Mesendoderm (in vitro differentiated cells): ENCODE measurements around the gene HNRNPA0.
"Not testable (repeated sequence)": the region's sequence is repeated elsewhere in the genome, so short reads cannot be mapped to it uniquely, and the experiment has no call there.

Experiments
- DNase-seq: peaks from one replicate; pipeline ENCODE4 v3.0.0; 2013
- H2AK5ac ChIP-seq: 2 replicates; pipeline ENCODE4 v1.6.1; 2013; ENCODE audit warnings: low read length, inconsistent platforms
- H2BK120ac ChIP-seq: 2 replicates; pipeline ENCODE4 v1.6.1; 2013; ENCODE audit warnings: low read depth, mild to moderate bottlenecking, low read length, moderate library complexity, mixed read lengths
- H2BK15ac ChIP-seq: replicated peaks from 2 replicates; pipeline ENCODE4 v1.6.1; 2013; ENCODE audit warnings: low read depth, mild to moderate bottlenecking, moderate library complexity
- H2BK5ac ChIP-seq: 2 replicates; pipeline ENCODE4 v1.6.1; 2013; ENCODE audit warnings: low read length, inconsistent platforms
- H3K18ac ChIP-seq: 2 replicates; pipeline ENCODE4 v1.6.1; 2013; ENCODE audit warnings: mild to moderate bottlenecking, low read length, mixed read lengths
- H3K23ac ChIP-seq: one replicate; pipeline ENCODE4 v1.6.1; 2013; ENCODE audit warnings: low read length
- H3K27ac ChIP-seq: 2 replicates; pipeline ENCODE4 v1.5.1; 2013; ENCODE audit warnings: low read depth, mild to moderate bottlenecking, inconsistent platforms, low read length, moderate library complexity
- H3K27me3 ChIP-seq: 2 replicates; pipeline ENCODE4 v1.6.1; 2013; ENCODE audit warnings: low read length, control low read depth, mild to moderate bottlenecking, inconsistent platforms; ENCODE audit not compliant: insufficient read depth, poor library complexity
- H3K36me3 ChIP-seq: 2 replicates; pipeline ENCODE4 v1.6.1; 2013; ENCODE audit warnings: low read length, inconsistent platforms; ENCODE audit not compliant: control insufficient read depth, insufficient read depth
- H3K4ac ChIP-seq: one replicate; pipeline ENCODE4 v1.6.1; 2013; ENCODE audit warnings: low read depth, mild to moderate bottlenecking, low read length, moderate library complexity
- H3K4me1 ChIP-seq: 2 replicates; pipeline ENCODE4 v1.6.1; 2013; ENCODE audit warnings: low read depth, low read length, inconsistent platforms; ENCODE audit not compliant: control insufficient read depth
- H3K4me2 ChIP-seq: 2 replicates; pipeline ENCODE4 v1.6.1; 2013; ENCODE audit warnings: low read length
- H3K4me3 ChIP-seq: 2 replicates; pipeline ENCODE4 v1.5.1; 2013; ENCODE audit warnings: mild to moderate bottlenecking, low read length
- H3K56ac ChIP-seq: one replicate; pipeline ENCODE4 v1.6.1; 2013; ENCODE audit warnings: low read length
- H3K79me1 ChIP-seq: 2 replicates; pipeline ENCODE4 v1.6.1; 2013; ENCODE audit warnings: low read length, inconsistent platforms
- H3K79me2 ChIP-seq: 2 replicates; pipeline ENCODE4 v1.6.1; 2013; ENCODE audit warnings: mild to moderate bottlenecking, low read length; ENCODE audit not compliant: control insufficient read depth, insufficient read depth
- H3K9ac ChIP-seq: 2 replicates; pipeline ENCODE4 v1.6.1; 2013; ENCODE audit warnings: low read length, inconsistent platforms
- H4K5ac ChIP-seq: one replicate; pipeline ENCODE4 v1.6.1; 2013; ENCODE audit warnings: low read length
- H4K8ac ChIP-seq: one replicate; pipeline ENCODE4 v1.6.1; 2013; ENCODE audit warnings: low read depth, mild to moderate bottlenecking, control low read depth, low read length, moderate library complexity
- WGBS: extraction: QIAGEN DNeasy Blood & Tissue Kit; methylation state at CpG from one replicate; pipeline ENCODE4 v1.1.7; 2013; ENCODE audit warnings: low lambda C conversion rate, missing lambda C conversion rate; ENCODE audit not compliant: insufficient coverage; ENCODE audit errors: extremely low coverage; 5-methylcytosine and 5-hydroxymethylcytosine counted together

Gene HNRNPA0

DNA sequence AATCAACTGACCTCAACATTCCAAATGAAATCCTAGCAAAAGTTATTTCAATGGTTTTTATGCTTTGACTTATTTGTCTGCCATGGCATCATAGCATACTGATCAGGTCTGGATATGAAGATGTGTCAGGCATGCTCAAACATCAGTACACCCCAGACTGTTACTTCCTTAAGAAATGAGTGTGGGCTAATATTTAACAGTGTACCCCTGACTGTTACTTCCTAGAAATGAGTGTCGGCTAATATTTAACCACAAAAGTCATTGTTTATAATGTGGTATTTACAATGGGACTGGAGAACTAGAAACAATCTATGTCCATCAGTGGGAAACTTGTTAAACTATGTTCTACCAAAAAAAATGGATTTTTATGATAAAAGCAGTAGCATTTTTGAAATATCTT lies 38.1 kb upstream of the HNRNPA0 start:
- Histone ChIP-seq H3K4me3 (no peak overlapping the region), H2AK5ac (no peak overlapping the region), H2BK5ac (no peak overlapping the region), H3K4ac (no peak overlapping the region), H3K36me3 (no peaks in the 10 kb centered on the region), H3K23ac (no peak overlapping the region), H3K4me1 (no peaks in the 10 kb centered on the region), H3K79me2 (no peaks in the 10 kb centered on the region), H2BK120ac (no peak overlapping the region), H3K4me2 (no peak overlapping the region), H2BK15ac (no peak overlapping the region), H3K18ac (no peak overlapping the region), H3K56ac (no peak overlapping the region), H4K5ac (no peak overlapping the region), H3K79me1 (no peaks in the 10 kb centered on the region), H3K9ac (no peak overlapping the region), H3K27me3 (no peaks in the 10 kb centered on the region), H4K8ac (no peak overlapping the region), H3K27ac (no peak overlapping the region)
- WGBS: no CpG with 5 or more reads among the region's 1 CpG
- DNase-seq: no peak

DNA sequence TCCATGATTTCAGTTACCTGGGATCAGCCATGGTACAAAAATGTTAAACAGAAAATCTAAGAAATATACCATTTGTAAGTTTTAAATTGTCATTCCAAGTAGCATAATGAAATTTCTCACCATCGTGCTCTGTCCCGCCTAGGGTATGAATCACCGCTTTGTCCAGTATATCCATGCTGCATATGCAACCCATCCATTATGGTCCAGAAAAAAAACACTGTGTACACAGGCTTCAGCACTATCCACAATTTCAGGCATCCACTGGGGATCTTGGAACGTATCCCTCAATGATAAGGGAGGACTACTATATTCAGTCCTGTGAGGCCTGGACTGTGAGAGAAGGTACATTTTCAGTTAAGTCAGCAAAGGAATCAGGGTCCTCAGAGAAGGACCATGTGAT lies 37.6 kb upstream of the HNRNPA0 start:
- Histone ChIP-seq H2BK15ac (no peak overlapping the region), H4K8ac (no peak overlapping the region), H3K18ac (no peak overlapping the region), H3K23ac (no peak overlapping the region), H3K4me2 (no peak overlapping the region), H4K5ac (no peak overlapping the region), H3K27me3 (no peaks in the 10 kb centered on the region), H2BK5ac (no peak overlapping the region), H3K27ac (no peak overlapping the region), H3K4ac (no peak overlapping the region), H3K56ac (no peak overlapping the region), H3K9ac (no peak overlapping the region), H3K36me3 (no peaks in the 10 kb centered on the region), H3K4me1 (no peaks in the 10 kb centered on the region), H3K79me2 (no peaks in the 10 kb centered on the region), H2AK5ac (no peak overlapping the region), H2BK120ac (no peak overlapping the region), H3K79me1 (no peaks in the 10 kb centered on the region), H3K4me3 (no peak overlapping the region)
- no peak for DNase-seq
- no CpG with 5 or more reads among the region's 4 CpGs for WGBS

DNA sequence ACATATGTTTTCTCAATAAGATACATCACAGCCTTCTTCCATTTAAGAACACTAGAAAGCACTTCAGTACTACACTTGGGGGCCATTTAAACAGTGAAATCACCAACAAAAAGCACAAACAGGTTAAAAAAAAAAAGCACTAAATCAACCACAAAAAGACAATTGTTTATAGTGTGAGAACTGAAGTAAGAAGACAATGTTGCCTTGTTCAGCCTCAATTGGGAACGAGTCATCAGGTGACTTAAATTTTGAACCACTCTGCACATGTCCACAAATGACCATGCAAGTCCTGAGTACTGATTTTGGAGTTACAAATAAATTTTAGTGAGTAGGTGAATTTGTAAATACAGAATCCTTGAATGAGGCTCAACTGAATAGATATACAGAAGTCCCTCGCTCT lies 37.2 kb upstream of the HNRNPA0 start:
- no peaks in the 10 kb centered on the region for H3K79me2 ChIP-seq
- H2AK5ac ChIP-seq: no peak overlapping the region
- H3K4me3 ChIP-seq: no peak overlapping the region
- H3K9ac ChIP-seq: no peak overlapping the region
- no peak overlapping the region for H3K27ac ChIP-seq
- WGBS: no CpG with 5 or more reads among the region's 2 CpGs
- H2BK5ac ChIP-seq: no peak overlapping the region
- no peak overlapping the region for H3K4me2 ChIP-seq
- H3K23ac ChIP-seq: no peak overlapping the region
- H2BK120ac ChIP-seq: no peak overlapping the region
- H3K4me1 ChIP-seq: no peaks in the 10 kb centered on the region
- H4K5ac ChIP-seq: no peak overlapping the region
- no peaks in the 10 kb centered on the region for H3K36me3 ChIP-seq
- H4K8ac ChIP-seq: no peak overlapping the region
- H3K4ac ChIP-seq: no peak overlapping the region
- H3K79me1 ChIP-seq: no peaks in the 10 kb centered on the region
- no peak for DNase-seq
- H2BK15ac ChIP-seq: no peak overlapping the region
- no peak overlapping the region for H3K56ac ChIP-seq
- no peak overlapping the region for H3K18ac ChIP-seq
- no peaks in the 10 kb centered on the region for H3K27me3 ChIP-seq

DNA sequence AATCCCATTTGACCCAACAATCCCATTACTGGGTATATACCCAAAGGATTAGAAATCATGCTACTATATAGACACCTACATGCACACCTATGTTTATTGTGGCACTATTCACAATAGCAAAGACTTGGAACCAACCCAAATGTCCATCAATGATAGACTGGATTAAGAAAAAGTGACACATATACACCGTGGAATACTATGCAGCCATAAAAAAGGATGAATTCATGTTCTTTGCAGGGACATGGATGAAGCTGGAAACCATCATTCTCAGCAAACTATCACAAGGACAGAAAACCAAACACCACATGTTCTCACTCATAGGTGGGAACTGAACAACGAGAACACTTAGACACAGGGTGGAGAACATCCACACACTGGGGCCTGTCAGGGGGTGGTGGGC lies 34.4 kb upstream of the HNRNPA0 start:
- not testable (repeated sequence) for H3K4me2 ChIP-seq, H3K27ac ChIP-seq
- no CpG with 5 or more reads among the region's 2 CpGs for WGBS

DNA sequence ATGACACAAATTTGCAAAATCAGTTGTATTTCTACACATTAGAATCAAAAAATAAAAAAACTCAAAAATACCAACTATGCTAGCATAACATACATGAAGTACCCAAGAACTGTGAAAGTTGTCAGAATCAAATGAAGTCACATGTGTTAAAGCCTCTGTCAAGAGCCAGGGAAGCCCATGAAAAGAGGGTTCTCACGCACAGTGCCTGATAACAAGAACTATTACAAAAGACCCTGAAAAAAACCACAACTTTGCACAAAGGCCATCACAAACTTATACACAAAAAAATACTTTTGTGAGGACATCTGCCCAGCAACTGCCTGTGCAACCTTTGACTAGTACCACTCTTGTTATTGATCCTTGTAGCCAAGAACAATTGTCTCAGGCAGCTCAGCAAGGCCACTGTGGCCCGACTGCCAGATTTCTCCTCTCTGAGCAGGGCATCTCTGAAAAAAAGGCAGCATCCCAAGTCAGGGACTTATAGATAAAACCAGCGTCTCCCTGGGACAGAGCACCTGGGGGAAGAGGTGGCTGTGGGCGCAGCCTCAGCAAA lies 28.9 kb upstream of the HNRNPA0 start:
- H4K5ac ChIP-seq: no peak overlapping the region
- no peaks in the 10 kb centered on the region for H3K79me2 ChIP-seq
- H3K18ac ChIP-seq: no peak overlapping the region
- H2BK120ac ChIP-seq: no peak overlapping the region
- H3K4me1 ChIP-seq: no peaks in the 10 kb centered on the region
- H3K27me3 ChIP-seq: no peaks in the 10 kb centered on the region
- no CpG with 5 or more reads among the region's 4 CpGs for WGBS
- no peak for DNase-seq
- H3K27ac ChIP-seq: no peak overlapping the region
- no peak overlapping the region for H2BK5ac ChIP-seq
- H3K23ac ChIP-seq: no peak overlapping the region
- H3K56ac ChIP-seq: no peak overlapping the region
- no peak overlapping the region for H3K4me2 ChIP-seq
- no peak overlapping the region for H4K8ac ChIP-seq
- H3K36me3 ChIP-seq: no peaks in the 10 kb centered on the region
- no peak overlapping the region for H3K4ac ChIP-seq
- no peak overlapping the region for H3K9ac ChIP-seq
- no peak overlapping the region for H2BK15ac ChIP-seq
- no peak overlapping the region for H2AK5ac ChIP-seq
- H3K4me3 ChIP-seq: no peak overlapping the region
- no peaks in the 10 kb centered on the region for H3K79me1 ChIP-seq

More for the DNA sequence above, 34.4 kb upstream of the HNRNPA0 start:
- H3K18ac ChIP-seq, H2BK120ac ChIP-seq, H3K4me3 ChIP-seq, H3K4me1 ChIP-seq, H3K23ac ChIP-seq, H3K79me2 ChIP-seq, H3K27me3 ChIP-seq, DNase-seq, H3K79me1 ChIP-seq, H3K36me3 ChIP-seq, H3K4ac ChIP-seq, H2BK15ac ChIP-seq, H3K56ac ChIP-seq, H4K5ac ChIP-seq, H3K9ac ChIP-seq, H2AK5ac ChIP-seq, H2BK5ac ChIP-seq, H4K8ac ChIP-seq: not testable (repeated sequence)

DNA sequence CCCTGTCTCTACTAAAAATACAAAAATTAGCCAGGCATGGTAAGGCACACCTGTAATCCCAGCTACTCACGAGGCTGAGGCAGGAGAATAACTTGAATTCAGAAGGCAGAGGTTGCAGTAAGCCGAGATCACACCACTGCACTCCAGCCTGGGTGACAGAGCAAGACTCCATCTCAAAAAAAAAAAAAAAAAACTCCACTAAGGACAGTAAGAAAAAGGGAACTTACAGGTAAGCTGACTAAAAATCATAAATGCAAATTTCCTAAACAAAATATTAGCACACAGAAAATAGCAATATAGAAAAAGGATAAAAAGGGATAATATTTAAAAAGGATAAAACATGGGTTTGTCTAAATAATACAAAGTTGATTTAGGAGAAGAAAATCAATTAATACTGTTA lies 27.9 kb upstream of the HNRNPA0 start:
- Histone ChIP-seq H3K9ac (no peak overlapping the region), H3K27ac (no peak overlapping the region), H3K4me3 (no peak overlapping the region), H3K79me2 (no peaks in the 10 kb centered on the region), H3K23ac (no peak overlapping the region), H2BK120ac (no peak overlapping the region), H2AK5ac (no peak overlapping the region), H3K18ac (no peak overlapping the region), H2BK5ac (no peak overlapping the region), H3K56ac (no peak overlapping the region), H3K36me3 (no peaks in the 10 kb centered on the region), H3K4ac (no peak overlapping the region), H3K27me3 (no peaks in the 10 kb centered on the region), H4K8ac (no peak overlapping the region), H3K79me1 (no peaks in the 10 kb centered on the region), H2BK15ac (no peak overlapping the region), H3K4me1 (no peaks in the 10 kb centered on the region), H3K4me2 (no peak overlapping the region), H4K5ac (no peak overlapping the region)
- WGBS: no CpG with 5 or more reads among the region's 2 CpGs
- DNase-seq: no peak
